Neural progenitor cell (in vitro differentiated cells): ENCODE measurements around the gene ARFGAP3. TPM values are rescaled to one million over a fixed set of nuclear protein-coding genes. Genes with fewer than 3 reads are reported as not detected.

Source experiments
- DNase-seq: peaks from one replicate; pipeline ENCODE4 v3.0.0-alpha.2; 2016; ENCODE audit warnings: low spot score
- H2AFZ ChIP-seq: fragments of 200-600 bp; sonication (generic); replicated peaks from 2 replicates; pipeline ENCODE4 v1.6.1; 2016; ENCODE audit warnings: antibody characterized with exemption
- H3F3A ChIP-seq: fragments of 200-600 bp; sonication (generic); 2 replicates; pipeline ENCODE4 v1.6.1; 2016; ENCODE audit warnings: antibody characterized with exemption, low read depth
- H3K27ac ChIP-seq: fragments of 200-600 bp; sonication (generic); 2 replicates; pipeline ENCODE4 v1.5.1; 2016; ENCODE audit warnings: mild to moderate bottlenecking
- H3K27me3 ChIP-seq: fragments of 200-600 bp; sonication (generic); 2 replicates; pipeline ENCODE4 v1.6.1; 2016; ENCODE audit warnings: mild to moderate bottlenecking, moderate library complexity
- H3K36me3 ChIP-seq: fragments of 200-600 bp; sonication (generic); 2 replicates; pipeline ENCODE4 v1.5.1; 2016
- H3K4me1 ChIP-seq: fragments of 200-600 bp; sonication (generic); 2 replicates; pipeline ENCODE4 v1.6.1; 2016; ENCODE audit warnings: mixed run types
- H3K4me2 ChIP-seq: fragments of 200-600 bp; sonication (generic); 2 replicates; pipeline ENCODE4 v1.6.1; 2016
- H3K4me3 ChIP-seq: fragments of 200-600 bp; sonication (generic); 2 replicates; pipeline ENCODE4 v1.5.1; 2016
- H3K79me2 ChIP-seq: fragments of 200-600 bp; sonication (generic); 2 replicates; pipeline ENCODE4 v1.6.1; 2016; ENCODE audit warnings: low read depth
- H3K9ac ChIP-seq: fragments of 200-600 bp; sonication (generic); 2 replicates; pipeline ENCODE4 v1.6.1; 2016
- H3K9me3 ChIP-seq: fragments of 200-600 bp; sonication (generic); 2 replicates; pipeline ENCODE4 v1.5.1; 2016; ENCODE audit warnings: low read depth
- H4K20me1 ChIP-seq: fragments of 200-600 bp; sonication (generic); 2 replicates; pipeline ENCODE4 v1.6.1; 2016; ENCODE audit warnings: low read depth
- H3K27ac Mint-ChIP-seq: 3 replicates; pipeline ENCODE4 v1.8.0; 2021; ENCODE audit warnings: mixed read lengths
- H3K27me3 Mint-ChIP-seq: 2 replicates; pipeline ENCODE4 v1.8.0; 2022; ENCODE audit warnings: low read depth, mild to moderate bottlenecking, inconsistent platforms, moderate library complexity, mixed read lengths; ENCODE audit not compliant: insufficient read depth
- H3K36me3 Mint-ChIP-seq: 3 replicates; pipeline ENCODE4 v1.8.0; 2021; ENCODE audit warnings: mixed read lengths
- H3K4me1 Mint-ChIP-seq: 3 replicates; pipeline ENCODE4 v1.8.0; 2021; ENCODE audit warnings: mixed read lengths
- H3K4me3 Mint-ChIP-seq: 3 replicates; pipeline ENCODE4 v1.8.0; 2021; ENCODE audit warnings: mild to moderate bottlenecking, moderate library complexity, mixed read lengths
- H3K9me3 Mint-ChIP-seq: 3 replicates; pipeline ENCODE4 v1.8.0; 2020; ENCODE audit warnings: mixed read lengths
- CTCF ChIP-seq: fragments of 200-600 bp; sonication (generic); IDR thresholded peaks from 2 replicates; pipeline ENCODE4 v1.5.1; 2017; ENCODE audit warnings: antibody characterized with exemption, mild to moderate bottlenecking
- EZH2 ChIP-seq: fragments of 200-600 bp; sonication (generic); IDR thresholded peaks from 2 replicates; pipeline ENCODE4 v1.6.1; 2017; ENCODE audit warnings: antibody characterized with exemption, mild to moderate bottlenecking, moderate library complexity
- EZH2phosphoT487 ChIP-seq: fragments of 200-600 bp; sonication (generic); IDR thresholded peaks from 2 replicates; pipeline ENCODE4 v1.6.1; 2017; ENCODE audit warnings: antibody characterized with exemption
- total RNA-seq: library from RNA; depleted of rRNA; stranded (reverse); fragments of >200 nt; gene quantifications from 2 replicates; pipeline ENCODE4 v1.2.3, GENCODE V29; 2015; ENCODE audit warnings: low replicate concordance

Gene ARFGAP3, protein sequence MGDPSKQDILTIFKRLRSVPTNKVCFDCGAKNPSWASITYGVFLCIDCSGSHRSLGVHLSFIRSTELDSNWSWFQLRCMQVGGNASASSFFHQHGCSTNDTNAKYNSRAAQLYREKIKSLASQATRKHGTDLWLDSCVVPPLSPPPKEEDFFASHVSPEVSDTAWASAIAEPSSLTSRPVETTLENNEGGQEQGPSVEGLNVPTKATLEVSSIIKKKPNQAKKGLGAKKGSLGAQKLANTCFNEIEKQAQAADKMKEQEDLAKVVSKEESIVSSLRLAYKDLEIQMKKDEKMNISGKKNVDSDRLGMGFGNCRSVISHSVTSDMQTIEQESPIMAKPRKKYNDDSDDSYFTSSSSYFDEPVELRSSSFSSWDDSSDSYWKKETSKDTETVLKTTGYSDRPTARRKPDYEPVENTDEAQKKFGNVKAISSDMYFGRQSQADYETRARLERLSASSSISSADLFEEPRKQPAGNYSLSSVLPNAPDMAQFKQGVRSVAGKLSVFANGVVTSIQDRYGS
- total RNA-seq, result 41.3 and 53.9 TPM in 2 replicates

- peaks cover 26% of the 10 kb centered on the region for H3K79me2 ChIP-seq
- Mint-ChIP-seq H3K36me3 (peaks cover 3% of the 10 kb centered on the region), H3K4me1 (peaks cover 11% of the 10 kb centered on the region), H3K27ac (no peak within 1 kb of the TSS), H3K9me3 (no peaks in the 10 kb centered on the region), H3K27me3 (peaks cover 2% of the 10 kb centered on the region), H3K4me3 (peak within 1 kb of the TSS; percentile 93)
- H3K27me3 ChIP-seq, result peaks cover 27% of the 10 kb centered on the region
- peak within 1 kb of the TSS; percentile 96 for H3K4me3 ChIP-seq
- peak; percentile 98 for DNase-seq
- H4K20me1 ChIP-seq, result peaks cover 8% of the 10 kb centered on the region
- peak within 1 kb of the TSS; percentile 86 for H3K27ac ChIP-seq
- H2AFZ ChIP-seq, result peak within 1 kb of the TSS; percentile 95
- no peaks in the 10 kb centered on the region for H3K9me3 ChIP-seq
- no peaks in the 10 kb centered on the region for H3K36me3 ChIP-seq
- H3K4me2 ChIP-seq, result peak within 1 kb of the TSS; percentile 100
- H3F3A ChIP-seq, result peaks cover 20% of the 10 kb centered on the region
- H3K9ac ChIP-seq, result peak within 1 kb of the TSS; percentile 59
- TF ChIP-seq EZH2 (no peak), CTCF (no peak), EZH2phosphoT487 (no peak)
- H3K4me1 ChIP-seq, result peaks cover 6% of the 10 kb centered on the region
Observed at GRCh38 chr22:42856865-42857704, at the start of gene ARFGAP3. ARFGAP3 (minus strand) TSS chr22:42857273; CDS start chr22:42857182, 91 bp downstream.

DNA sequence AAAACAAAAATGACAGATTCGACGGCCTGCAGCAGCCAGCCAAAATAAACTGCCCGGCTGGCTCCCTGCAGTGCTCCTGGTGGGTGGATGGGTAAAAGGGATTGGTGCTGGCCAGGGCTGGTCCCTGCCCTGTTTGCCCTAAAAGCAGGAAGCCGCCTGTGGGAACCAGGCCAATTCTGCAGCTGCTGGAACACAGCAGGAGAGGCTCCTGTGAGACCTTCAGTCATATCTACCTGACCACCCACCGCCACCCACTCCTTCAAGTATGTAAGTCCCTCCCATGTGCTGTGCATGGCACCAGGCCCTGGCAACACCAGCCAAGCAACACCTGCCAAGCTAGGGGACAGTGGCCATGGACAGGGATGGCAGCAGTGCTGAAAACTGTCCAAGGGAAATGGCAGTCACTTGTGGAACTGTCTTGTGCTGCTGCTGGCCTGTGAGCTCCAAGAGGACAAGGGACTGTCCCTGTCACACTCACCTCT is 48.7 kb upstream of the ARFGAP3 start:
- H3K9ac ChIP-seq, result no peak overlapping the region
- TF ChIP-seq EZH2phosphoT487 (no peak), CTCF (no peak), EZH2 (no peak)
- H3K4me1 ChIP-seq, result peaks cover 21% of the 10 kb centered on the region
- H3K27me3 ChIP-seq, result no peaks in the 10 kb centered on the region
- no peaks in the 10 kb centered on the region for H3K9me3 Mint-ChIP-seq
- H3K27ac ChIP-seq, result no peak overlapping the region
- no peak overlapping the region for H2AFZ ChIP-seq
- H3F3A ChIP-seq, result peaks cover 6% of the 10 kb centered on the region
- no peak for DNase-seq
- no peak overlapping the region for H3K4me2 ChIP-seq
- H3K4me3 Mint-ChIP-seq, result no peak overlapping the region
- peaks cover 98% of the 10 kb centered on the region for H4K20me1 ChIP-seq
- H3K27me3 Mint-ChIP-seq, result no peaks in the 10 kb centered on the region
- no peak overlapping the region for H3K4me3 ChIP-seq
- H3K36me3 Mint-ChIP-seq, result peaks cover 3% of the 10 kb centered on the region
- H3K36me3 ChIP-seq, result no peaks in the 10 kb centered on the region
- no peaks in the 10 kb centered on the region for H3K9me3 ChIP-seq
- peaks cover 39% of the 10 kb centered on the region for H3K4me1 Mint-ChIP-seq
- no peak overlapping the region for H3K27ac Mint-ChIP-seq
- peaks cover 19% of the 10 kb centered on the region for H3K79me2 ChIP-seq

DNA sequence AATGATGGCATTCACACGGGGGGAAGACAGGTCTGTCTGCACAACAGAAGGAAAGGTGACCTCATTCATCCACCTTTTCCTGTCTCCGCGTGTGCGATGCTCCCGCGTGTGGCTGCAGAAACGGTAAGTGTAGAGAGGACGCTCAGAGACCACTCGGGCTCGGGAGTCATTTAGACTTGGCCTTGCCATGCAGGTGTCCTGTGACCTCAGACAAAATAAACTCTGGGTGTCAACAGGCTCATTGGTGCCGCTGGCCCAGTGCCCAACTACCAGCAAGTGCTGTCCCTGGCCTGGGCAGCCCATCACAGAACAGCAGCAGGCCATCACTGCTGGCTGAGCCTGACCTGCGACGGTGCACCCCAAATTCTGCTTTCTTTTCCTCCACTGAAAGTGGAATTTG is 48.1 kb upstream of the ARFGAP3 start:
- no peak for DNase-seq
- Mint-ChIP-seq H3K4me1 (peaks cover 39% of the 10 kb centered on the region), H3K27ac (peak overlapping the region; percentile 50), H3K27me3 (peaks cover 2% of the 10 kb centered on the region), H3K9me3 (no peaks in the 10 kb centered on the region), H3K36me3 (peaks cover 3% of the 10 kb centered on the region), H3K4me3 (no peak overlapping the region)
- Histone ChIP-seq H3K27me3 (no peaks in the 10 kb centered on the region), H3K4me2 (peak overlapping the region; percentile 42), H3K9me3 (no peaks in the 10 kb centered on the region), H3K4me1 (peaks cover 21% of the 10 kb centered on the region), H3K79me2 (peaks cover 19% of the 10 kb centered on the region), H3F3A (peaks cover 6% of the 10 kb centered on the region), H3K4me3 (no peak overlapping the region), H3K36me3 (no peaks in the 10 kb centered on the region), H3K9ac (no peak overlapping the region), H4K20me1 (peaks cover 96% of the 10 kb centered on the region), H2AFZ (no peak overlapping the region), H3K27ac (no peak overlapping the region)
- TF ChIP-seq EZH2phosphoT487, result no peak
- no peak for TF ChIP-seq CTCF
- TF ChIP-seq EZH2, result no peak
